Measurements from ENCODE around the gene P3R3URF.

DNA sequence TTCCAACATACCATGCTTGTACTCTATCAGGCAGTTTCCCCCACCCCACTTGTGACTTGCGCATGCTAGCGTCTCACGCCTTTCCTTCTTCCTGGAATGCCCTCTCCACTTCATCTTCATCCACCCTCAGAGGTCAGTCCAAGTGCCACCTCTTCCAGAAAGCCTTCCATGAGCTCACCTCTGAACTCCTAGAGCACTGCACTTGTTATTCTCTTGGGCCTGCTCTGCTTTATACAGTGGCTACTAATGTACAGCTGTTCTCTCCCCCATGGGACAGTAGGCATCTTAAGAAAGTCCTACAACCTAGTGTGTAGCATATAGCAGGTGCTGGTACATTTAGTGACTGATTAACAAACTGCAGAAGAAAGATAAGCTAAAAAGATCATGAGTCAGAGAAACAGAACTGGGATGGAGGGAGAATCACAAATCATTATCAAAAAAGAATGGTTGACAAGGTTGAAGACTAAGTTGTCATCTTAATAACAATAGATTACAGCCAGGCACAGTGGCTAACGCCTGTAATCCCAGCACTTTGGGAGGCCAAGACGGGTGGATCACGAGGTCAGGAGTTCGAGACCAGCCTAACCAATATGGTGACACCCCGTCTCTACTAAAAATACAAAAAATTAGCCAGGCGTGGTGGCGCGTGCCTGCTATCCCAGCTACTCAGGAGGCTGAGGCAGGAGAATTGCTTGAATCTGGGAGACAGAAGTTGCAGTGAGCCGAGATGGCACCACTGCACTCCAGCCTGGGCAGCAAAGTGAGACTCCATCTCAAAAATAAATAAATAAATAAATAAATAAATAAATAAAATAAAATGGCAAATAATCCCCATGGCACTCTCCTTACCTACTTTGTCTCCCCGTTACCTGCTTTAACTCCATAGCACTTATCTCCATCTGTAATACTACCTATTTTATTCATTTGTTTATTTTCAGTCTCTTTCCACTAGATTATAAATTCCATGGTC, 17.7 kb downstream of the P3R3URF start:
- TF ChIP-seq, protein P1, sequence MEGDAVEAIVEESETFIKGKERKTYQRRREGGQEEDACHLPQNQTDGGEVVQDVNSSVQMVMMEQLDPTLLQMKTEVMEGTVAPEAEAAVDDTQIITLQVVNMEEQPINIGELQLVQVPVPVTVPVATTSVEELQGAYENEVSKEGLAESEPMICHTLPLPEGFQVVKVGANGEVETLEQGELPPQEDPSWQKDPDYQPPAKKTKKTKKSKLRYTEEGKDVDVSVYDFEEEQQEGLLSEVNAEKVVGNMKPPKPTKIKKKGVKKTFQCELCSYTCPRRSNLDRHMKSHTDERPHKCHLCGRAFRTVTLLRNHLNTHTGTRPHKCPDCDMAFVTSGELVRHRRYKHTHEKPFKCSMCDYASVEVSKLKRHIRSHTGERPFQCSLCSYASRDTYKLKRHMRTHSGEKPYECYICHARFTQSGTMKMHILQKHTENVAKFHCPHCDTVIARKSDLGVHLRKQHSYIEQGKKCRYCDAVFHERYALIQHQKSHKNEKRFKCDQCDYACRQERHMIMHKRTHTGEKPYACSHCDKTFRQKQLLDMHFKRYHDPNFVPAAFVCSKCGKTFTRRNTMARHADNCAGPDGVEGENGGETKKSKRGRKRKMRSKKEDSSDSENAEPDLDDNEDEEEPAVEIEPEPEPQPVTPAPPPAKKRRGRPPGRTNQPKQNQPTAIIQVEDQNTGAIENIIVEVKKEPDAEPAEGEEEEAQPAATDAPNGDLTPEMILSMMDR (IDR thresholded peaks at IDR 0.05) = no peak
- no peak for TF ChIP-seq ZFX (IDR thresholded peaks at IDR 0.05; ENCODE audit: borderline replicate concordance)

Measured in 22Rv1 (cell line).